HG02623 (cell line): ENCODE measurements around the gene TMEM131L.

Experiments
- ATAC-seq: cut with Tn5 transposase; IDR thresholded peaks from one replicate; pipeline ENCODE4 v1.9.1; 2021; ENCODE audit warnings: moderate library complexity; ENCODE audit not compliant: unreplicated experiment

Gene TMEM131L

GRCh38 chr4:153676984-153677383 is 210.8 kb downstream of the TMEM131L start:
- ATAC-seq = no peak

GRCh38 chr4:153679486-153679885 is 213.3 kb downstream of the TMEM131L start:
- ATAC-seq = no peak

GRCh38 chr4:153683763-153684181 is 217.6 kb downstream of the TMEM131L start:
- ATAC-seq = no peak

DNA sequence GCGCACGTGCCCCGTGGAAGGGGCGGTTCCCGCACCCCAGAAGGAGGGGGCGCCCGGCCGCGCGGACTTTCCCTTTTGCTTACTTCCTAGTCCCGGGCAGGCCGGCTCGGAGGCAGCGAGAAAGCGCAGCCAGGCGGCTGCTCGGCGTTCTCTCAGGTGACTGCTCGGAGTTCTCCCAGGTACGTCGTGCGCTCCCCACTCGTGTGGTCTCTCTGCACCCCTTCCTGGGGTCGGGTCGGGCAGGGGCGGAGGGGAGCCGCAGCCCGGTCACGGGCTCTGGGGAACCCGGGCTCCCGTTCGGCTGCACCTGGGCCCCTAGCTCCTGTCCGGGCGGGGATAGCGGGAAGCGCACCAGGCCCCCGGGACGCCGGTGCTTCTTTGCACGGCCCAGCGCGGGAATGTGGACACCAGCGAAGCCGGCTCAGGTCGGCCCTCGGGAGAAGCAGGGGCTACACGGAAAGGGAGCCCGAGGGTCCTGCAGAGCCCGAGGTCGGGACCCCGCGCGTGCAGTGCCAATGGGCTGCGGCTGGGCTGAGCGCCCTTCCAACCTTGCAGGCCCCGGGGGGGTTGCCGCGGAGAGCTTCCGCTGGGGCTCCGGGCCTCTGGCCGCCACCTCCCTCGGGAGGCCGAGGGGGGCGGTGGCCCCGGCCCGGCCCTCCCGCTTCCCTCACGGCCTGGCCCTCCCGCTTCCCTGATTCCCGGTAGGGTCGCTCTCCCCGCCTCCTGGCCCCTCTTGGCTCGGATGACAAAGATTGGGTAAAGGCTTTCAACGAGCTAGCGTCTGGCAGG is 218.2 kb downstream of the TMEM131L start, which contains the start of gene TLR2:
TSS of gene TLR2 (plus strand) at position 99 of the 789 bp plus-strand sequence. CDS start 18,628 bp downstream, outside the sequence.
- ATAC-seq = peak; percentile 86

DNA sequence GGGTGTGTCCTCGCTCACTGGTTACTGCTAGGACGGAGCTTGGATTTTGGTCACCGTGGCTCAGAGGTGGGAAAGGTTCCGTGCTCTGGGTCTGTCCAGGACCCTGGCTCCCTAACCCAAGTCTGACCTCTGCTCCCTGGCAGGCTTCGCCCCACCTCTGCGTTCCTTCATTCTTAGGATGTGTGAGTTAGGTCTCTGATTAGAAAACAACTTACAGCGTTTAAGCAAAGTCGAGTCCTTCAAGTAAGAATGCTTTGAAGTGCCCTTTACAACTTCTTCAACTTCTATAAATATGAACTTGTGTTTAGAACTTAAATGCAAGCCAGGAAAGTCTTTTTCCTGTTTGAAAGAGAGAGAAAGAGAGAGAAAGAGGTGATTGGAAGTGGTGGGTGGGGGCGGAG is 218.8 kb downstream of the TMEM131L start:
- no peak for ATAC-seq
